Endothelial cell of umbilical vein (primary cell): ENCODE results near the gene CLSTN2. TPM values are rescaled to one million over a fixed set of nuclear protein-coding genes. Genes with fewer than 3 reads are reported as not detected.

Experiments used
- BruUV-seq: library from RNA; stranded (reverse); fragments of 400-500 nt; replicated peaks from 2 replicates; lab custom pipeline; 2021; lab: Mats Ljungman, UMichigan
- CTCF ChIA-PET: fragments of 300-600, 350-600 bp; sonication (Branson Sonifier 250); formaldehyde crosslinking; loops from one replicate; lab custom pipeline; 2021; ENCODE audit warnings: antibody characterized with exemption, inconsistent platforms; lab: Charles Lee
- POLR2A ChIA-PET: fragments of 300-600, 350-600 bp; sonication (Branson Sonifier 250); formaldehyde crosslinking; loops from one replicate; lab custom pipeline; 2021; ENCODE audit warnings: antibody characterized with exemption, inconsistent platforms; lab: Charles Lee
- DNase-seq: peaks from one replicate; pipeline ENCODE4 v3.0.0-alpha.2; 2011; ENCODE audit warnings: low read depth, low spot score
- FAIRE-seq: peaks from 2 replicates; lab custom pipeline; 2011; peaks lifted over from hg19 to GRCh38; lab: Jason Lieb, UNC
- H2AFZ ChIP-seq: 2 replicates; pipeline ENCODE4 v1.6.0; 2012; ENCODE audit warnings: low read depth, low read length, control low read depth, inconsistent platforms
- H3K27ac ChIP-seq: 2 replicates; pipeline ENCODE4 v1.5.1; 2011; ENCODE audit warnings: low read depth, mild to moderate bottlenecking, control low read depth, low read length, moderate library complexity; ENCODE audit not compliant: insufficient read depth
- H3K27me3 ChIP-seq, 2 experiments: 2 replicates each; pipeline versions ENCODE4 v1.6.0 to v1.6.1; 2011; ENCODE audit warnings: low read length in 2 of 2, mixed read lengths in 1 of 2; ENCODE audit not compliant: control insufficient read depth in 2 of 2, insufficient read depth in 2 of 2
- H3K36me3 ChIP-seq, 2 experiments: 2 replicates in 1 of 2; 3 replicates in 1 of 2; pipeline ENCODE4 v1.5.1; 2011; ENCODE audit warnings: low read length in 2 of 2, mild to moderate bottlenecking in 1 of 2, moderate library complexity in 1 of 2; ENCODE audit not compliant: control insufficient read depth in 2 of 2, insufficient read depth in 2 of 2; ENCODE audit errors: extremely low read depth in 1 of 2
- H3K4me1 ChIP-seq: 3 replicates; pipeline ENCODE4 v1.5.1; 2011; ENCODE audit warnings: mild to moderate bottlenecking, low read length; ENCODE audit not compliant: control insufficient read depth, insufficient read depth; ENCODE audit errors: extremely low read depth
- H3K4me2 ChIP-seq: 2 replicates; pipeline ENCODE4 v1.6.1; 2011; ENCODE audit warnings: low read length, control low read depth, mixed read lengths; ENCODE audit not compliant: insufficient read depth
- H3K4me3 ChIP-seq, 3 experiments: fragments of 200-600 bp in 1 of 3; sonication (generic), shearing (Covaris generic) in 1 of 3; replicated peaks in 1 of 3; 2 replicates each; pipeline ENCODE4 v1.5.1; 2011 to 2016; ENCODE audit warnings: control low read depth in 3 of 3, low read length in 3 of 3, mild to moderate bottlenecking in 2 of 3, inconsistent platforms in 1 of 3, low read depth in 1 of 3, moderate library complexity in 1 of 3; ENCODE audit not compliant: insufficient read depth in 1 of 3
- H3K79me2 ChIP-seq: 2 replicates; pipeline ENCODE4 v1.6.0; 2012; ENCODE audit warnings: low read length, inconsistent platforms; ENCODE audit not compliant: control insufficient read depth, insufficient read depth
- H3K9ac ChIP-seq: replicated peaks from 2 replicates; pipeline ENCODE3; 2011; ENCODE audit warnings: low read length, control low read depth; ENCODE audit not compliant: insufficient read depth; ENCODE audit errors: extremely low read depth
- H3K9me1 ChIP-seq: replicated peaks from 3 replicates; pipeline ENCODE4 v1.6.0; 2011; ENCODE audit warnings: mild to moderate bottlenecking, low read length; ENCODE audit not compliant: control insufficient read depth, insufficient read depth; ENCODE audit errors: extremely low read depth
- H3K9me3 ChIP-seq: replicated peaks from 2 replicates; pipeline ENCODE4 v1.5.1; 2012; ENCODE audit warnings: low read length, inconsistent platforms; ENCODE audit not compliant: control insufficient read depth, insufficient read depth
- H4K20me1 ChIP-seq: replicated peaks from 2 replicates; pipeline ENCODE3; 2011; ENCODE audit warnings: mild to moderate bottlenecking, low read length; ENCODE audit not compliant: control insufficient read depth, insufficient read depth; ENCODE audit errors: extremely low read depth
- EZH2 ChIP-seq: IDR thresholded peaks from 2 replicates; pipeline ENCODE4 v1.6.1; 2012; ENCODE audit warnings: borderline replicate concordance, low read depth, mild to moderate bottlenecking, moderate library complexity, low read length, inconsistent platforms; ENCODE audit not compliant: severe bottlenecking
- FOS ChIP-seq: IDR thresholded peaks from 2 replicates; pipeline ENCODE4 v1.6.1; 2011; ENCODE audit warnings: mild to moderate bottlenecking, low read length, moderate library complexity, borderline replicate concordance; ENCODE audit not compliant: insufficient read depth
- GATA2 ChIP-seq: IDR thresholded peaks from 2 replicates; pipeline ENCODE4 v1.7.0; 2011; ENCODE audit warnings: low read depth, mild to moderate bottlenecking, moderate library complexity, mixed read lengths, low read length; ENCODE audit not compliant: insufficient read length, insufficient read depth
- JUN ChIP-seq: IDR thresholded peaks from 2 replicates; pipeline ENCODE4 v1.6.1; 2011; ENCODE audit warnings: borderline replicate concordance, low read depth; ENCODE audit not compliant: insufficient read length, insufficient read depth
- MAX ChIP-seq: IDR thresholded peaks from 2 replicates; pipeline ENCODE4 v1.6.1; 2011; ENCODE audit not compliant: insufficient read depth, insufficient read length
- MYC ChIP-seq: IDR thresholded peaks from one replicate; pipeline ENCODE4 v1.6.1; 2011; ENCODE audit warnings: mild to moderate bottlenecking, low read depth, low read length
- POLR2A ChIP-seq: IDR thresholded peaks from 2 replicates; pipeline ENCODE4 v1.6.1; 2012; ENCODE audit warnings: low read depth, mild to moderate bottlenecking, control low read depth, low read length
- POLR2AphosphoS5 ChIP-seq: IDR thresholded peaks from 2 replicates; pipeline ENCODE4 v1.6.1; 2012; ENCODE audit warnings: low read depth, mild to moderate bottlenecking, control low read depth, low read length, moderate library complexity; ENCODE audit not compliant: insufficient read depth
- dilution Hi-C: fragments of 300-500 bp; cut with MboI; formaldehyde crosslinking; loops from one replicate; pipeline ENCODE4 v1.15.0; 2019; ENCODE audit warnings: low sequenced_read_pairs; ENCODE audit not compliant: extremely low pct_ligation_motif_present
- intact Hi-C: fragments of 100-400 bp; cut with micrococcal nuclease; formaldehyde crosslinking; loops from one replicate; pipeline ENCODE4 v1.10.0; 2022
- polyA plus RNA-seq, 4 experiments: library from polyadenylated mRNA; depleted of rRNA in 3 of 4; stranded (reverse) in 3 of 4; unstranded in 1 of 4; fragments of >200 nt; gene quantifications; 2 replicates each; pipeline versions ENCODE4 v1.2.1 to v1.2.3, GENCODE V29; 2011 to 2012; ENCODE audit warnings: missing spikeins in 1 of 4
- total RNA-seq: library from RNA; stranded (reverse); gene quantifications from 2 replicates; pipeline ENCODE4 v1.2.3, GENCODE V29; 2021
- TF ChIP-seq, protein P1 (sequence below), 2 donors: IDR thresholded peaks; 1 replicate in 1 of 2; 2 replicates in 1 of 2; pipeline ENCODE4 v1.5.1; 2011; ENCODE audit warnings: low read length in 2 of 2, mild to moderate bottlenecking in 2 of 2, moderate library complexity in 2 of 2, control low read depth in 1 of 2, inconsistent platforms in 1 of 2, low read depth in 1 of 2; ENCODE audit not compliant: insufficient read depth in 1 of 2; ENCODE audit errors: extremely low read depth in 1 of 2

CLSTN2 gene
- total and polyA plus RNA-seq, 2 donors (not counting 3 experiments of a cell fraction or from before 2014, with no cell fraction given) = 0.26 to 0.38 TPM

GRCh38 chr3:140593766-140594165 is 658.8 kb downstream of the CLSTN2 start:
- intact Hi-C loops = loop anchor here (5.0 kb wide), 1 partner anchor 536 kb away; no protein-coding TSS in a partner anchor
- BruUV-seq = no TSS peak
- Histone ChIP-seq H3K27ac (no peak overlapping the region), H3K79me2 (no peaks in the 10 kb centered on the region), H3K9me1 (no peaks in the 10 kb centered on the region), H3K4me1 (no peaks in the 10 kb centered on the region), H3K27me3 (no peaks in the 10 kb centered on the region), H3K9ac (no peak overlapping the region), H2AFZ (no peak overlapping the region), H3K36me3 (no peaks in the 10 kb centered on the region), H3K4me2 (no peak overlapping the region), H3K4me3 (no peak overlapping the region), H4K20me1 (no peaks in the 10 kb centered on the region), H3K9me3 (no peaks in the 10 kb centered on the region)
- no peak for FAIRE-seq
- dilution Hi-C loops = no loop called here
- DNase-seq = no peak
- no peak for TF ChIP-seq JUN
- no peak for TF ChIP-seq POLR2AphosphoS5
- no peak for TF ChIP-seq EZH2
- TF ChIP-seq MYC = no peak
- TF ChIP-seq POLR2A = no peak
- no peak for TF ChIP-seq GATA2
- ChIA-PET POLR2A (no interaction called here), CTCF (no interaction called here)

DNA sequence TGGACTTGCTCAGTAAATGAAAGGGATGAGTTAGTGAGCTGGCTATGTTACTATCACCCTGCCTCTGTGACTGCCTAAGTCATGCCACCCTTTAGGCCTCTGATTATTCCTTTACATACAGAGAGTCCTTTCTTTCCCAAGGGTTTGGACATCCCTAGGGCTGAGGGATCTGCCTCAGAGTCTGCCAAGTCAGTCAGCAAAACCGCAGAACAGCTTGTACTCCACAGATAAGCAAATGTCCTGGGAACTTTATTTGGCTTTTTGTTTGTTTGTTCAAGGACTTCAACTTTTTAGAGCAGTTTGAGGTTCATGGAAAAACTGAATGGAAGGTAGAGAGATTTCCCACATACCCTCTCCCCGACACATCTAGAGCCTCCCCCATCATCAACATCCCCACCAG is 660.3 kb downstream of the CLSTN2 start:
- Histone ChIP-seq H3K79me2 (no peaks in the 10 kb centered on the region), H3K4me2 (no peak overlapping the region), H4K20me1 (no peaks in the 10 kb centered on the region), H3K36me3 (no peaks in the 10 kb centered on the region), H3K9ac (no peak overlapping the region), H3K4me3 (no peak overlapping the region), H3K9me3 (no peaks in the 10 kb centered on the region), H2AFZ (no peak overlapping the region), H3K4me1 (no peaks in the 10 kb centered on the region), H3K27ac (no peak overlapping the region), H3K27me3 (no peaks in the 10 kb centered on the region), H3K9me1 (no peaks in the 10 kb centered on the region)
- intact Hi-C loops (no loop called here), dilution Hi-C loops (no loop called here)
- TF ChIP-seq POLR2AphosphoS5 (no peak), GATA2 (no peak), MYC (no peak), MAX (no peak), FOS (no peak), POLR2A (no peak), JUN (no peak), EZH2 (no peak)
- TF ChIP-seq, protein P1, sequence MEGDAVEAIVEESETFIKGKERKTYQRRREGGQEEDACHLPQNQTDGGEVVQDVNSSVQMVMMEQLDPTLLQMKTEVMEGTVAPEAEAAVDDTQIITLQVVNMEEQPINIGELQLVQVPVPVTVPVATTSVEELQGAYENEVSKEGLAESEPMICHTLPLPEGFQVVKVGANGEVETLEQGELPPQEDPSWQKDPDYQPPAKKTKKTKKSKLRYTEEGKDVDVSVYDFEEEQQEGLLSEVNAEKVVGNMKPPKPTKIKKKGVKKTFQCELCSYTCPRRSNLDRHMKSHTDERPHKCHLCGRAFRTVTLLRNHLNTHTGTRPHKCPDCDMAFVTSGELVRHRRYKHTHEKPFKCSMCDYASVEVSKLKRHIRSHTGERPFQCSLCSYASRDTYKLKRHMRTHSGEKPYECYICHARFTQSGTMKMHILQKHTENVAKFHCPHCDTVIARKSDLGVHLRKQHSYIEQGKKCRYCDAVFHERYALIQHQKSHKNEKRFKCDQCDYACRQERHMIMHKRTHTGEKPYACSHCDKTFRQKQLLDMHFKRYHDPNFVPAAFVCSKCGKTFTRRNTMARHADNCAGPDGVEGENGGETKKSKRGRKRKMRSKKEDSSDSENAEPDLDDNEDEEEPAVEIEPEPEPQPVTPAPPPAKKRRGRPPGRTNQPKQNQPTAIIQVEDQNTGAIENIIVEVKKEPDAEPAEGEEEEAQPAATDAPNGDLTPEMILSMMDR (IDR thresholded peaks at IDR 0.05; ENCODE audit: extremely low read depth in 1 of 2, insufficient read depth in 1 of 2, low read depth in 1 of 2, low read length in 2 of 2) = no peak
- POLR2A ChIA-PET = no interaction called here
- BruUV-seq = no TSS peak
- DNase-seq = no peak
- CTCF ChIA-PET = no interaction called here
- FAIRE-seq = no peak
